IMR-90 (cell line): ENCODE measurements around the gene SLCO2B1. TPM values are rescaled to one million over a fixed set of nuclear protein-coding genes. Genes with fewer than 3 reads are reported as not detected.

Source experiments
- ATAC-seq: fragments of 200-7000 bp; cut with Tn5 transposase; 2 replicates; pipeline ENCODE4 v1.9.1; 2020; ENCODE audit warnings: low read depth, mild to moderate bottlenecking, moderate library complexity
- BruUV-seq: library from RNA; stranded (reverse); fragments of 400-500 nt; replicated peaks from 2 replicates; lab custom pipeline; 2021; lab: Mats Ljungman, UMichigan
- CTCF ChIA-PET: fragments of 300-600 bp; formaldehyde crosslinking; extraction: SDS; loops from one replicate; lab custom pipeline; 2021; ENCODE audit warnings: antibody characterized with exemption; lab: Yijun Ruan, JAX
- POLR2A ChIA-PET: fragments of 300-600 bp; sonication (Branson Sonifier 250); formaldehyde crosslinking; loops from one replicate; lab custom pipeline; 2022; ENCODE audit warnings: antibody characterized with exemption; ENCODE audit not compliant: unreplicated experiment; lab: Charles Lee
- DNase-seq: peaks from one replicate; pipeline ENCODE4 v3.0.0; 2013
- H2AFZ ChIP-seq: replicated peaks from 2 replicates; pipeline ENCODE3; 2013; ENCODE audit warnings: low read length, mild to moderate bottlenecking; ENCODE audit not compliant: poor library complexity
- H2AK5ac ChIP-seq: 2 replicates; pipeline ENCODE4 v1.6.1; 2013; ENCODE audit warnings: low read depth, low read length, inconsistent platforms
- H2AK9ac ChIP-seq: replicated peaks from 2 replicates; pipeline ENCODE3; 2013; ENCODE audit warnings: mild to moderate bottlenecking, low read depth, low read length, moderate library complexity; ENCODE audit not compliant: poor library complexity
- H2BK120ac ChIP-seq: 2 replicates; pipeline ENCODE4 v1.6.1; 2013; ENCODE audit warnings: low read depth, low read length, inconsistent platforms
- H2BK15ac ChIP-seq: 3 replicates; pipeline ENCODE4 v1.6.1; 2013; ENCODE audit warnings: low read depth, low read length, inconsistent platforms
- H2BK20ac ChIP-seq: 2 replicates; pipeline ENCODE4 v1.6.1; 2013; ENCODE audit warnings: low read depth, mild to moderate bottlenecking, inconsistent platforms, low read length, moderate library complexity
- H2BK5ac ChIP-seq: 2 replicates; pipeline ENCODE4 v1.6.1; 2013; ENCODE audit warnings: mild to moderate bottlenecking, low read depth, low read length, inconsistent platforms; ENCODE audit not compliant: poor library complexity, severe bottlenecking
- H3K14ac ChIP-seq: replicated peaks from 2 replicates; pipeline ENCODE4 v1.6.1; 2013; ENCODE audit warnings: low read depth, low read length, inconsistent platforms
- H3K18ac ChIP-seq: 2 replicates; pipeline ENCODE4 v1.6.1; 2013; ENCODE audit warnings: low read depth, low read length, control low read depth
- H3K23ac ChIP-seq: 2 replicates; pipeline ENCODE4 v1.6.1; 2013; ENCODE audit warnings: low read depth, low read length, inconsistent platforms
- H3K27ac ChIP-seq: 2 replicates; pipeline ENCODE4 v1.5.1; 2013; ENCODE audit warnings: mild to moderate bottlenecking, control low read depth, low read length; ENCODE audit not compliant: insufficient read depth
- H3K27me3 ChIP-seq: 2 replicates; pipeline ENCODE4 v1.6.1; 2013; ENCODE audit warnings: low read length; ENCODE audit not compliant: control insufficient read depth, insufficient read depth
- H3K36me3 ChIP-seq: 2 replicates; pipeline ENCODE4 v1.6.1; 2013; ENCODE audit warnings: low read length, mixed read lengths; ENCODE audit not compliant: control insufficient read depth, insufficient read depth
- H3K4ac ChIP-seq: 2 replicates; pipeline ENCODE4 v1.6.1; 2013; ENCODE audit warnings: low read depth, low read length, inconsistent platforms
- H3K4me1 ChIP-seq: 2 replicates; pipeline ENCODE4 v1.6.1; 2013; ENCODE audit warnings: low read length, mixed read lengths; ENCODE audit not compliant: control insufficient read depth, insufficient read depth
- H3K4me2 ChIP-seq: 2 replicates; pipeline ENCODE4 v1.6.1; 2013; ENCODE audit warnings: low read depth, mild to moderate bottlenecking, control low read depth, low read length, moderate library complexity
- H3K4me3 ChIP-seq: 2 replicates; pipeline ENCODE4 v1.5.1; 2013; ENCODE audit warnings: low read depth, mild to moderate bottlenecking, control low read depth, low read length, moderate library complexity; ENCODE audit not compliant: insufficient read depth
- H3K56ac ChIP-seq: 2 replicates; pipeline ENCODE4 v1.6.1; 2013; ENCODE audit warnings: low read length, inconsistent platforms; ENCODE audit not compliant: insufficient read depth; ENCODE audit errors: extremely low read depth
- H3K79me1 ChIP-seq, 2 experiments: 2 replicates each; pipeline ENCODE4 v1.6.1; 2013; ENCODE audit warnings: low read length in 2 of 2, inconsistent platforms in 1 of 2, low read depth in 1 of 2
- H3K9ac ChIP-seq: 2 replicates; pipeline ENCODE4 v1.6.1; 2013; ENCODE audit warnings: low read depth, low read length, control low read depth
- H3K9me1 ChIP-seq: 2 replicates; pipeline ENCODE4 v1.6.1; 2013; ENCODE audit warnings: low read length, inconsistent platforms; ENCODE audit not compliant: insufficient read depth
- H3K9me3 ChIP-seq: 2 replicates; pipeline ENCODE4 v1.6.1; 2013; ENCODE audit warnings: low read length; ENCODE audit not compliant: control insufficient read depth, insufficient read depth
- H4K20me1 ChIP-seq: 2 replicates; pipeline ENCODE4 v1.6.1; 2013; ENCODE audit warnings: low read length, inconsistent platforms; ENCODE audit not compliant: insufficient read depth
- H4K5ac ChIP-seq: 2 replicates; pipeline ENCODE4 v1.6.1; 2013; ENCODE audit warnings: mild to moderate bottlenecking, low read depth, low read length, control low read depth
- H4K8ac ChIP-seq, 2 experiments: 2 replicates each; pipeline ENCODE4 v1.6.1; 2013; ENCODE audit warnings: low read depth in 2 of 2, low read length in 2 of 2, control low read depth in 1 of 2, inconsistent platforms in 1 of 2
- H4K91ac ChIP-seq: 2 replicates; pipeline ENCODE4 v1.6.1; 2013; ENCODE audit warnings: low read depth, low read length, inconsistent platforms; ENCODE audit not compliant: insufficient read depth
- BHLHE40 ChIP-seq: fragments of 150-350 bp; IDR thresholded peaks from 2 replicates; pipeline ENCODE4 v1.6.1; 2016; ENCODE audit warnings: mild to moderate bottlenecking, low read depth, low read length
- CEBPB ChIP-seq: IDR thresholded peaks from 2 replicates; pipeline ENCODE4 v1.6.1; 2012; ENCODE audit warnings: low read depth, low read length, improper control_type of control experiment
- FOS ChIP-seq: fragments of 150-350 bp; IDR thresholded peaks from 2 replicates; pipeline ENCODE4 v1.6.1; 2016; ENCODE audit warnings: low read depth, low read length
- MAZ ChIP-seq: IDR thresholded peaks from 2 replicates; pipeline ENCODE4 v1.6.1; 2012; ENCODE audit warnings: low read depth, mild to moderate bottlenecking, low read length, improper control_type of control experiment, moderate library complexity, borderline replicate concordance
- RAD21 ChIP-seq: IDR thresholded peaks from 2 replicates; pipeline ENCODE4 v1.6.1; 2012; ENCODE audit warnings: low read length, improper control_type of control experiment
- RCOR1 ChIP-seq: IDR thresholded peaks from 2 replicates; pipeline ENCODE4 v1.6.1; 2012; ENCODE audit warnings: mild to moderate bottlenecking, low read length, improper control_type of control experiment; ENCODE audit not compliant: insufficient replicate concordance
- WGBS, 2 experiments: methylation state at CpG; one replicate each; pipeline versions ENCODE4 v1.1.5 to v1.1.7; 2013; ENCODE audit warnings: missing lambda C conversion rate in 2 of 2; ENCODE audit not compliant: insufficient read length in 1 of 2; ENCODE audit errors: extremely low coverage in 2 of 2; 5-methylcytosine and 5-hydroxymethylcytosine counted together
- dilution Hi-C: fragments of 300-500 bp; cut with HindIII; formaldehyde crosslinking; loops from one replicate; pipeline ENCODE4 v1.14.3; 2018; ENCODE audit warnings: low sequenced_read_pairs; ENCODE audit not compliant: unreplicated experiment
- in situ Hi-C: fragments of 300-500 bp; cut with MboI; formaldehyde crosslinking; loops from 3 replicates; pipeline ENCODE4 v1.14.3; 2019; ENCODE audit warnings: low sequenced_read_pairs, inconsistent platforms, mixed read lengths
- intact Hi-C: fragments of 100-400 bp; cut with micrococcal nuclease; formaldehyde crosslinking; loops from 2 replicates; pipeline ENCODE4 v1.10.0; 2022
- polyA plus RNA-seq, 3 experiments: library from polyadenylated mRNA; depleted of rRNA; stranded (reverse); fragments of >200 nt; gene quantifications; 2 replicates each; pipeline ENCODE4 v1.2.3, GENCODE V29; 2012; ENCODE audit warnings: low replicate concordance in 1 of 3
- total RNA-seq: library from RNA; depleted of rRNA; stranded (reverse); fragments of >200 nt; gene quantifications from 2 replicates; pipeline ENCODE4 v1.2.3, GENCODE V29; 2012

The SLCO2B1 gene
- total and polyA plus RNA-seq, 2 of the 4 experiments (the other 2 are of a cell fraction): not detected

DNA sequence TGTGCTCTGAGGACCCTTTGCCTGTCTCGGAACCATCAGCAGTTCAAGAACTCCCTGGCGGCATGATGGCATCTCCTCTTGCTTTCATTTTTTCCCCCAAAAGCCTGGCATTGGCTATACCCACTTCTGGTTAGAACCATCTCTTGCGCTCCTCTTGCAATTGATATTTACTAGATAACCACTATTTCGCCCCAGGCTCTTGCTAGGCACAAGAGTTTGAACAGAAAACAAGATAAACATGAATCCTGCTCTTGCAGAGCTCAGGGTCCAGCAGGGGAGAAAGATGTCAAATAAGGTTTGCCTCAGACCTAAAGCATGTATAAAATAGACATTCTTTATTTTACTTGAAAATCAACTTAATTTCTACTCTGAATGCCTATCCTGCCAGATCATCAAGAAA is 33.1 kb downstream of the SLCO2B1 start:
- Histone ChIP-seq H3K4me2 (no peak overlapping the region), H3K9me3 (no peaks in the 10 kb centered on the region), H3K27me3 (peaks cover 39% of the 10 kb centered on the region), H3K4me3 (no peak overlapping the region), H2BK15ac (no peak overlapping the region), H3K9ac (no peak overlapping the region), H4K5ac (no peak overlapping the region), H3K56ac (no peak overlapping the region), H2BK5ac (no peak overlapping the region), H4K20me1 (no peaks in the 10 kb centered on the region), H3K4ac (no peak overlapping the region), H3K4me1 (no peaks in the 10 kb centered on the region), H3K36me3 (no peaks in the 10 kb centered on the region), H4K91ac (no peak overlapping the region), H2BK120ac (no peak overlapping the region), H4K8ac (no peak overlapping the region), H3K79me1 (no peaks in the 10 kb centered on the region), H3K27ac (no peak overlapping the region), H2BK20ac (no peak overlapping the region), H3K14ac (no peak overlapping the region), H3K18ac (no peak overlapping the region), H2AK5ac (no peak overlapping the region), H3K9me1 (no peaks in the 10 kb centered on the region), H3K23ac (no peak overlapping the region), H2AK9ac (no peak overlapping the region), H2AFZ (no peak overlapping the region)
- ATAC-seq (no peak), DNase-seq (no peak)
- intact Hi-C loops (no loop called here), in situ Hi-C loops (no loop called here), dilution Hi-C loops (no loop called here)
- WGBS, 2 experiments: 80% methylated on average over 1 of the region's 4 CpGs; no CpG with 5 or more reads in 1 of the 2 experiments
- ChIA-PET CTCF (no interaction called here), POLR2A (no interaction called here)
- no peak for TF ChIP-seq FOS
- no peak for TF ChIP-seq CEBPB
- TF ChIP-seq MAZ: no peak
- TF ChIP-seq RAD21: no peak
- no peak for TF ChIP-seq BHLHE40
- no peak for TF ChIP-seq RCOR1
- no TSS peak for BruUV-seq
